ENCODE data around the gene FRS3.

Gene FRS3

GRCh38 chr6:41779788-41780550, at the start of gene FRS3:
FRS3 (minus strand) TSS chr6:41779900; CDS start chr6:41776987, 2,913 bp downstream.
- Histone ChIP-seq H3K9me3 (ENCODE audit: control insufficient read depth in 2 of 2, low read length in 2 of 2) (no peaks in the 10 kb centered on the region), H3K9ac (ENCODE audit: low read depth in 1 of 2, low read length in 2 of 2) (peak within 1 kb of the TSS; percentile 60 to 63), H3K4me3 (ENCODE audit: low read length in 2 of 2) (peak within 1 kb of the TSS; percentile 79 to 84), H3K27ac (ENCODE audit: low read depth in 2 of 2, low read length in 2 of 2) (peak within 1 kb of the TSS; percentile 76 to 77), H3K36me3 (ENCODE audit: control insufficient read depth in 2 of 2, insufficient read depth in 2 of 2, low read length in 2 of 2) (peaks cover 3 to 18% of the 10 kb centered on the region in 2 donors), H3K4me1 (ENCODE audit: control insufficient read depth in 2 of 2, insufficient read depth in 2 of 2, low read length in 2 of 2) (peaks cover 14 to 18% of the 10 kb centered on the region in 2 donors), H3K27me3 (ENCODE audit: control insufficient read depth in 2 of 2, insufficient read depth in 2 of 2, low read length in 2 of 2) (no peaks in the 10 kb centered on the region)

GRCh38 chr6:41826343-41827022, 46.8 kb upstream of the FRS3 start:
- no peak overlapping the region for H3K4me3 ChIP-seq (ENCODE audit: low read length in 2 of 2)
- H3K27ac ChIP-seq (ENCODE audit: low read depth in 2 of 2, low read length in 2 of 2): no peak overlapping the region
- no peaks in the 10 kb centered on the region for H3K36me3 ChIP-seq (ENCODE audit: control insufficient read depth in 2 of 2, insufficient read depth in 2 of 2, low read length in 2 of 2)
- no peaks in the 10 kb centered on the region for H3K27me3 ChIP-seq (ENCODE audit: control insufficient read depth in 2 of 2, insufficient read depth in 2 of 2, low read length in 2 of 2)
- no peak overlapping the region for H3K9ac ChIP-seq (ENCODE audit: low read depth in 1 of 2, low read length in 2 of 2)
- no peaks in the 10 kb centered on the region for H3K4me1 ChIP-seq (ENCODE audit: control insufficient read depth in 2 of 2, insufficient read depth in 2 of 2, low read length in 2 of 2)
- no peaks in the 10 kb centered on the region for H3K9me3 ChIP-seq (ENCODE audit: control insufficient read depth in 2 of 2, low read length in 2 of 2)

DNA sequence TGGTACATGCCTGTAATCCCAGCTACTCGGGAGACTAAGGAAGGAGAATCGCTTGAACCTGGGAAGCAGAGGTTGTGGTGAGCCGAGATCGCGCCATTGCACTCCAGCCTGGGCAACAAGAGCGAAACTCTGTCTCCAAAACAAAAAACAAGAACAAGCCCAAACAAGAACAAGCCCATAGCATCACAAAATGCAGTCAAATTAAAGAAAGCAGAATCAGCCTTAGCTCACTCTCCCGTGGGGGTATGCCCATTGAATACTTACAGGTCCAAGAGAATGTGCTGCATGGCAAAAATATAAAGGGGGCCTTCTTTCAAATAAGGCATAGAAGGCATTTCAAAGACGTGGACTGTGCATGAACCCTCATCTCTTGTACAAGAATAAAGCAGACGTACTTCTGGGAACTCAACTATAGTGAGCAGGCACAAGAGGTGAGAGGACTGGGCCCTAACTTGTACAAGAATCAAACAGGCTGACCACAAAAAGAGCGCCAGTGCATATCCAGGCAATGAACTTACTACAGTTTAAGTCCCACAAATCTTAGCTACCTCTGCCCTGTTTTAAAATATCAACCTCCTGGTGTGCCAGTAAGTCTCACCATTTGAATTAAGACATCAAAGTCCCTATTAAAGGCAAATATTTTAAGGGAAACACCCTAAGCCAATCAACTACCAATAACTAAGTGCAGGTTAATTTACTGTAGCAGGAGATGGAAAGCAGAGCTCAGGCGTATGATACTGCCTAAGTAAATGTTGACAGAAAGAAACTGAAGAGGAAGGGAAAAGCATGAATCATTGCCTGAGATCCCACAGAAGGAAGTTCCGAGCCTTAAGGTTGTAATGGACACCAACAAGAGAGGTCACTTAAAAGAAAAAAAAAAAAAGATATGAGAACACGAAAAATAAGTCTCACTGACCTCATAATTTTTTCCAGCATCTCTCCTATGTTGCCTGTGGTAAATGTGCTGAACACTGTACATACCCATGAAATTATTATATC, 45.2 kb upstream of the FRS3 start:
- no peak overlapping the region for H3K27ac ChIP-seq (ENCODE audit: low read depth in 2 of 2, low read length in 2 of 2)
- H3K27me3 ChIP-seq (ENCODE audit: control insufficient read depth in 2 of 2, insufficient read depth in 2 of 2, low read length in 2 of 2): no peaks in the 10 kb centered on the region
- H3K36me3 ChIP-seq (ENCODE audit: control insufficient read depth in 2 of 2, insufficient read depth in 2 of 2, low read length in 2 of 2): no peaks in the 10 kb centered on the region
- no peak overlapping the region for H3K4me3 ChIP-seq (ENCODE audit: low read length in 2 of 2)
- no peaks in the 10 kb centered on the region for H3K9me3 ChIP-seq (ENCODE audit: control insufficient read depth in 2 of 2, low read length in 2 of 2)
- no peak overlapping the region for H3K9ac ChIP-seq (ENCODE audit: low read depth in 1 of 2, low read length in 2 of 2)
- H3K4me1 ChIP-seq (ENCODE audit: control insufficient read depth in 2 of 2, insufficient read depth in 2 of 2, low read length in 2 of 2): no peaks in the 10 kb centered on the region

GRCh38 chr6:41823178-41823577, 43.5 kb upstream of the FRS3 start:
- Histone ChIP-seq H3K9ac (ENCODE audit: low read depth in 1 of 2, low read length in 2 of 2) (no peak overlapping the region), H3K27me3 (ENCODE audit: control insufficient read depth in 2 of 2, insufficient read depth in 2 of 2, low read length in 2 of 2) (no peaks in the 10 kb centered on the region), H3K4me1 (ENCODE audit: control insufficient read depth in 2 of 2, insufficient read depth in 2 of 2, low read length in 2 of 2) (no peaks in the 10 kb centered on the region), H3K4me3 (ENCODE audit: low read length in 2 of 2) (no peak overlapping the region), H3K9me3 (ENCODE audit: control insufficient read depth in 2 of 2, low read length in 2 of 2) (no peaks in the 10 kb centered on the region), H3K27ac (ENCODE audit: low read depth in 2 of 2, low read length in 2 of 2) (no peak overlapping the region), H3K36me3 (ENCODE audit: control insufficient read depth in 2 of 2, insufficient read depth in 2 of 2, low read length in 2 of 2) (no peaks in the 10 kb centered on the region)

DNA sequence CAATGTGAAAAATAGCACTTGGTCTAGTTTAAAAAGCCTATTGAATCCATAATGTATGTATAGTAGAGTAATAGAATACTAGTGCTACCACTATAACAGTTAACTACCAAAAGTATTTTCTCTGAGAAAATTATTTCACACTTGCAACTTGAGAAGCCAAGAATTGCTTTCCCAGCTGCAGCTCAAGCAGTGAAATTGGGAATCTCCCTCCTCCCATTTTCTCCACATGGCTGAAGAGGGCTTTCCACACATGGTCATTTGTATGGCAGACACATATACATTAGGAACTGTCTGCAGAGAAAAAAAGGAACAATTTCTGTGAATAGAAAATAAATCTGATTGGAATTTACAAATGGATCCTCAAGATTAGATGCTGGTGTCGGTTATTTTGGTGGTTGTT, 42.3 kb upstream of the FRS3 start:
- Histone ChIP-seq H3K9me3 (ENCODE audit: control insufficient read depth in 2 of 2, low read length in 2 of 2) (no peaks in the 10 kb centered on the region), H3K27me3 (ENCODE audit: control insufficient read depth in 2 of 2, insufficient read depth in 2 of 2, low read length in 2 of 2) (no peaks in the 10 kb centered on the region), H3K4me3 (ENCODE audit: low read length in 2 of 2) (no peak overlapping the region)

DNA sequence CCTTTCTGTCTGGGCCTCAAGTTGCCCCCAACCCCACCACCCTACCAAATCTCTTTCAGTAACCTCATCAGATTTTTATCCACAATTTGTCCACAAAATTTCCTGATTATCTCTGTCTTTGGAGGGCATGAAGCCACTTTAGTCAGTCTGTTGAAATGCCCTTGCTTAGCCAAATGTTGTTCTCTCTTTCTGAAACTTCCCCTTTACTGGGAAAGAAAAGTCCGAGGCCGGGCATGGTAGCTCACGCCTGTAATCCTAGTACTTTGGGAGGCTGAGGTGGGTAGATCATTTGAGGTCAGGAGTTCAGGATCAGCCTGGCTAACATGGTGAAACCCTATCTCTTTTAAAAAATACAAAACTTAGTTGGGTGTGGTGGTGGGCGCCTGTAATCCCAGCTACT, 41.6 kb upstream of the FRS3 start:
- Histone ChIP-seq H3K4me3 (ENCODE audit: low read length in 2 of 2) (no peak overlapping the region), H3K27me3 (ENCODE audit: control insufficient read depth in 2 of 2, insufficient read depth in 2 of 2, low read length in 2 of 2) (no peaks in the 10 kb centered on the region), H3K9ac (ENCODE audit: low read depth in 1 of 2, low read length in 2 of 2) (no peak overlapping the region), H3K27ac (ENCODE audit: low read depth in 2 of 2, low read length in 2 of 2) (no peak overlapping the region), H3K36me3 (ENCODE audit: control insufficient read depth in 2 of 2, insufficient read depth in 2 of 2, low read length in 2 of 2) (no peaks in the 10 kb centered on the region), H3K4me1 (ENCODE audit: control insufficient read depth in 2 of 2, insufficient read depth in 2 of 2, low read length in 2 of 2) (no peaks in the 10 kb centered on the region), H3K9me3 (ENCODE audit: control insufficient read depth in 2 of 2, low read length in 2 of 2) (no peaks in the 10 kb centered on the region)

More for the DNA sequence above, 42.3 kb upstream of the FRS3 start:
- no peak overlapping the region for H3K27ac ChIP-seq (ENCODE audit: low read depth in 2 of 2, low read length in 2 of 2)
- no peak overlapping the region for H3K9ac ChIP-seq (ENCODE audit: low read depth in 1 of 2, low read length in 2 of 2)
- no peaks in the 10 kb centered on the region for H3K36me3 ChIP-seq (ENCODE audit: control insufficient read depth in 2 of 2, insufficient read depth in 2 of 2, low read length in 2 of 2)
- no peaks in the 10 kb centered on the region for H3K4me1 ChIP-seq (ENCODE audit: control insufficient read depth in 2 of 2, insufficient read depth in 2 of 2, low read length in 2 of 2)

DNA sequence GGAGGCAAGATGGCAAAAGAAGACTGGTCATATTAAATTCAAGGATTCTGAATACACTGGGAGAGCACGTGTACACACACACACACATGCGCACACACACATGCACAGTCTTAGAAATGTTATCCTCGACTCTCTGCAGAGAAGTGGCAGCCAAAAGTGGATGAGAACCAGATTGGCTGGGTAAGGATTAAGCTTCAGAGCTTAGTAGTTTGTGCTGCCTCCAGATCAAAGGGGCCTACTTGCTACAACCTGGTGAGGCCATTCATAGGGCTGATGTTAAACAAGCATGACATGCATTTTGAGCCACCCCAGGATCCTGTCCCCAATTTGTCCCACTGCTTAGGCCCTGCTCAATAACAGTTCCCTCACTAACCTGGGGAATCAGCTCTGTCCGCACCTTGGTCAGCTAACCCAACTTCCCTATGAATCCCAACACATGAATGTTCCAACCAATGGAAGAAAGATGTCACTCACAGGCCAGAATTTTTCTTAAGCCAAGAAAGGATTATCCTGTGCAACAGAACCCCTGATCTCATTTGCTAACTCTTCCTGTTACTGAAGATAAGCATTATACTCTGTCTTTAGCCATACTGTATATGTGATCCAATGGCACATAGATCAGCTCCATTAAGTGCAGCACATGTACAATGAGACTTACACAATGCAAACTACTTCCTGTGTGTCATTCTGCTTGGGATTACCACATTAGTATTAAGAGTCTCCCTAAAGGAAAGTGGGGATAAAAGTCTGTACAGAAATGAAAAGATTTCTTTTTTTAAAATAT, 38.8 kb upstream of the FRS3 start:
- Histone ChIP-seq H3K27ac (ENCODE audit: low read depth in 2 of 2, low read length in 2 of 2) (no peak overlapping the region), H3K4me3 (ENCODE audit: low read length in 2 of 2) (no peak overlapping the region), H3K36me3 (ENCODE audit: control insufficient read depth in 2 of 2, insufficient read depth in 2 of 2, low read length in 2 of 2) (no peaks in the 10 kb centered on the region), H3K9ac (ENCODE audit: low read depth in 1 of 2, low read length in 2 of 2) (no peak overlapping the region), H3K9me3 (ENCODE audit: control insufficient read depth in 2 of 2, low read length in 2 of 2) (no peaks in the 10 kb centered on the region), H3K4me1 (ENCODE audit: control insufficient read depth in 2 of 2, insufficient read depth in 2 of 2, low read length in 2 of 2) (no peaks in the 10 kb centered on the region), H3K27me3 (ENCODE audit: control insufficient read depth in 2 of 2, insufficient read depth in 2 of 2, low read length in 2 of 2) (no peaks in the 10 kb centered on the region)

- Histone ChIP-seq H3K9me3 (ENCODE audit: control insufficient read depth in 2 of 2, low read length in 2 of 2) (no peaks in the 10 kb centered on the region), H3K4me1 (ENCODE audit: control insufficient read depth in 2 of 2, insufficient read depth in 2 of 2, low read length in 2 of 2) (no peaks in the 10 kb centered on the region), H3K27ac (ENCODE audit: low read depth in 2 of 2, low read length in 2 of 2) (no peak overlapping the region), H3K9ac (ENCODE audit: low read depth in 1 of 2, low read length in 2 of 2) (no peak overlapping the region), H3K36me3 (ENCODE audit: control insufficient read depth in 2 of 2, insufficient read depth in 2 of 2, low read length in 2 of 2) (no peaks in the 10 kb centered on the region), H3K4me3 (ENCODE audit: low read length in 2 of 2) (no peak overlapping the region), H3K27me3 (ENCODE audit: control insufficient read depth in 2 of 2, insufficient read depth in 2 of 2, low read length in 2 of 2) (no peaks in the 10 kb centered on the region)
Observed at GRCh38 chr6:41815587-41815986, 35.9 kb upstream of the FRS3 start.

DNA sequence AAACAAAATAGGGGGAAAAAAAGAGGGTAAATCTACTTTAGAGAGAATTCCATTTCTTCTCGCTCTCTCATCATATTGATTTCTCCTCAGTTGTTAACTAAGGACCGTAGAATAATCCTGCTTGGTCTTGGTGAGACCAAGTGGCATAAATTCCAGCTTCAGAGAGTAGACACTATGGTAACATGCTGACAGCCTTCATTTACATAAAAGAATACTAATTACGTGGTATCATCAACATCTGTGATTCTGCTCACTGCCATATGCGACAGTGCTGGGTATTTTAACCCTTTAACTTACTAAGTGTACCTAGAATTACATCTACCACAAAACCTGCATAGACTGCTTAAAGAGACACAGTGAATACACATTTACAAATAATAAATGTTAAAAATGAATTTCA, 34.9 kb upstream of the FRS3 start:
- Histone ChIP-seq H3K27ac (ENCODE audit: low read depth in 2 of 2, low read length in 2 of 2) (no peak overlapping the region), H3K9ac (ENCODE audit: low read depth in 1 of 2, low read length in 2 of 2) (no peak overlapping the region), H3K27me3 (ENCODE audit: control insufficient read depth in 2 of 2, insufficient read depth in 2 of 2, low read length in 2 of 2) (no peaks in the 10 kb centered on the region), H3K4me3 (ENCODE audit: low read length in 2 of 2) (no peak overlapping the region), H3K36me3 (ENCODE audit: control insufficient read depth in 2 of 2, insufficient read depth in 2 of 2, low read length in 2 of 2) (no peaks in the 10 kb centered on the region), H3K4me1 (ENCODE audit: control insufficient read depth in 2 of 2, insufficient read depth in 2 of 2, low read length in 2 of 2) (no peaks in the 10 kb centered on the region), H3K9me3 (ENCODE audit: control insufficient read depth in 2 of 2, low read length in 2 of 2) (no peaks in the 10 kb centered on the region)

Data from mucosa of rectum (tissue), 2 donors.